HS-5 (cell line): ENCODE results near the gene APOO.

Experiments used
- DNase-seq: peaks from one replicate; pipeline ENCODE4 v3.0.0-alpha.2; 2012; ENCODE audit warnings: low read depth

APOO gene

GRCh38 chrX:23907498-23908218 lies at the start of gene APOO, which contains the start of gene CXorf58:
Gene APOO, minus strand, starts transcription at chrX:23907938. Its CDS starts 236 bp downstream, at chrX:23907702.
Gene CXorf58, plus strand, starts transcription at chrX:23908006. Its CDS starts 2,297 bp downstream, at chrX:23910303.
- DNase-seq: no peak

- DNase-seq: no peak
These were observed 46.7 kb upstream of the APOO start for GRCh38 chrX:23954396-23954795.

- DNase-seq: no peak
These were observed 46.2 kb upstream of the APOO start for GRCh38 chrX:23953908-23954269.

GRCh38 chrX:23952984-23953907 lies 45.5 kb upstream of the APOO start:
- no peak for DNase-seq

- no peak for DNase-seq
These were observed 44.7 kb upstream of the APOO start for GRCh38 chrX:23952391-23952790.

GRCh38 chrX:23945206-23945605 lies 37.5 kb upstream of the APOO start:
- DNase-seq: no peak

GRCh38 chrX:23944234-23944633 lies 36.5 kb upstream of the APOO start:
- no peak for DNase-seq

GRCh38 chrX:23939203-23939602 lies 31.5 kb upstream of the APOO start:
- DNase-seq: no peak

GRCh38 chrX:23938690-23939089 lies 31.0 kb upstream of the APOO start:
- no peak for DNase-seq

- DNase-seq: no peak
These were observed 29.4 kb upstream of the APOO start for GRCh38 chrX:23937100-23937499.

- DNase-seq: no peak
These were observed 28.4 kb upstream of the APOO start for GRCh38 chrX:23936180-23936579.

GRCh38 chrX:23935106-23935505 lies 27.4 kb upstream of the APOO start:
- no peak for DNase-seq

- no peak for DNase-seq
These were observed 24.3 kb upstream of the APOO start for GRCh38 chrX:23932046-23932445.

- DNase-seq: no peak
These were observed 23.3 kb upstream of the APOO start for GRCh38 chrX:23930894-23931604.

GRCh38 chrX:23926015-23926414 lies 18.3 kb upstream of the APOO start:
- no peak for DNase-seq

GRCh38 chrX:23919706-23920320 lies 12.1 kb upstream of the APOO start:
- DNase-seq: no peak

GRCh38 chrX:23919148-23919547 lies 11.4 kb upstream of the APOO start:
- no peak for DNase-seq

- no peak for DNase-seq
These were observed 3.5 kb upstream of the APOO start for GRCh38 chrX:23911126-23911835.

- no peak for DNase-seq
These were observed 674 bp upstream of the APOO start for GRCh38 chrX:23908219-23909004.

GRCh38 chrX:23907111-23907497 lies 634 bp downstream of the APOO start:
- DNase-seq: no peak

- no peak for DNase-seq
These were observed 3.6 kb downstream of the APOO start for GRCh38 chrX:23904096-23904495.
